ENCODE measurements around the gene UBTD2. TPM values are rescaled to one million over a fixed set of nuclear protein-coding genes. Genes with fewer than 3 reads are reported as not detected.
"Not testable (repeated sequence)": the region's sequence is repeated elsewhere in the genome, so short reads cannot be mapped to it uniquely, and the experiment has no call there.

The UBTD2 gene, protein sequence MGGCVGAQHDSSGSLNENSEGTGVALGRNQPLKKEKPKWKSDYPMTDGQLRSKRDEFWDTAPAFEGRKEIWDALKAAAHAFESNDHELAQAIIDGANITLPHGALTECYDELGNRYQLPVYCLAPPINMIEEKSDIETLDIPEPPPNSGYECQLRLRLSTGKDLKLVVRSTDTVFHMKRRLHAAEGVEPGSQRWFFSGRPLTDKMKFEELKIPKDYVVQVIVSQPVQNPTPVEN
- polyA plus RNA-seq (2013) = 30.4 and 31.5 TPM in 2 replicates

DNA sequence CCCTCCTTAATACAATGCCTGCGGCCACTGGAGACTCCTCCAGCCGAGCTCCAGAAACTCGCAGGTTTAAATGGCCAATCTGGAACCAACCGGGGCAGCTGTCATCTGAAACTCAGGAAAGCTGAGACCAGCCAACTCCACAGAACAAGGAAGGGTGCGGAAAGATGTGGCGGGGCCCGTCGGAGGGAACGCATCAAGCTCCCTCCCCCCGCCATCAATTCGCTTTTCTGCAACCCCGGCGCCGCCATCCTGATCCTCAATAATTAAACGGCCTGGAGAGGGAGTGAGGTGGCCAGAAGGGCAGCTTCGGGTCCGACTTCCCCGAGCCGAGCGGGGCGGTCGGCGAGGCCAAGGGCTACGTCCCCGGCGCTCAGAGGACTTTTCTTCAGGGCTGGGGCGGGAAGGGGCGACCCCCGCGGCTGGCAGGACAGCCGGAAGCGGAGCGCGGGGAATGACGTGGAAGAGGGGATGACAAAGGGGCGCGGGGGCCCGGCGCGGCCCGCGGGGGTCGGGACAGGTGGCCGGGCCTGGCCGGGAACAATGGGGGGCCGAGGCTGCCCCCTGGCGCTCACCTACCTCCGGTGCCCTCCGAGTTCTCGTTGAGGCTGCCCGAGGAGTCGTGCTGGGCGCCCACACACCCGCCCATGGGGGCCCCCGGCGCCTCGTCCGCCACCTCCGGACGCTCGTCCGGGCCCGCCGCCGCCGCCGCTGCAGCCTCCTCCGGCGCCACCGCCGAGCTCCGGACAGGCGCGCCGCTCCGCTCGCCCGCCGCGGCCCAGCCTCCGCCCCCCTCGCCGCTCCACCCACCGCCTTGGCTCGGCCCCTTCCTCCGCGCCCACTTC is at the start of gene UBTD2:
TSS of gene UBTD2 (minus strand) at position 745 of the 842 bp plus-strand sequence. CDS start at position 646, 99 bp downstream.
- Histone ChIP-seq H3K14ac (ENCODE audit: low read length) (peak within 1 kb of the TSS; percentile 95), H3K4me2 (ENCODE audit: low read length) (peak within 1 kb of the TSS; percentile 83), H3K9me3 (ENCODE audit: insufficient read depth, low read depth, low read length) (no peaks in the 10 kb centered on the region), H2BK120ac (ENCODE audit: insufficient read depth, low read length, poor library complexity) (peak within 1 kb of the TSS; percentile 92), H3K18ac (ENCODE audit: low read length) (peak within 1 kb of the TSS; percentile 97), H3K23ac (ENCODE audit: low read length) (no peak within 1 kb of the TSS), H2AFZ (ENCODE audit: insufficient read depth, low read length, poor library complexity) (peak within 1 kb of the TSS; percentile 83), H3K79me1 (ENCODE audit: low read length) (peaks cover 16% of the 10 kb centered on the region), H3K27me3 (ENCODE audit: insufficient read depth, low read length) (no peaks in the 10 kb centered on the region), H3K4ac (ENCODE audit: low read depth, low read length) (peak within 1 kb of the TSS; percentile 90), H3K4me1 (ENCODE audit: control insufficient read depth in 1 of 2, insufficient read depth in 2 of 2, low read length in 2 of 2) (peaks cover 4% of the 10 kb centered on the region in 2 experiments), H2BK12ac (ENCODE audit: low read length) (peak within 1 kb of the TSS; percentile 63), H4K8ac (ENCODE audit: low read depth, low read length) (peak within 1 kb of the TSS; percentile 98), H4K91ac (ENCODE audit: low read depth, low read length) (peak within 1 kb of the TSS; percentile 89), H2AK5ac (ENCODE audit: low read length) (peak within 1 kb of the TSS; percentile 92), H3K36me3 (ENCODE audit: control insufficient read depth in 1 of 2, insufficient read depth in 2 of 2, low read length in 2 of 2) (peaks cover 0 to 2% of the 10 kb centered on the region in 2 experiments), H3K27ac (ENCODE audit: low read depth, low read length) (peak within 1 kb of the TSS; percentile 95), H4K12ac (ENCODE audit: low read depth, low read length) (peak within 1 kb of the TSS; percentile 81), H3K4me3 (ENCODE audit: low read depth, low read length) (peak within 1 kb of the TSS; percentile 97), H3K79me2 (ENCODE audit: control insufficient read depth, insufficient read depth, low read length, poor library complexity) (peaks cover 27% of the 10 kb centered on the region), H2BK5ac (ENCODE audit: low read depth, low read length, poor library complexity) (peak within 1 kb of the TSS; percentile 96), H3K9ac (ENCODE audit: low read length) (peak within 1 kb of the TSS; percentile 97)
- WGBS (ENCODE audit: extremely low coverage, insufficient coverage, insufficient read length) = no CpG with 5 or more reads among the region's 87 CpGs
- peak; percentile 70 to 82 for DNase-seq

DNA sequence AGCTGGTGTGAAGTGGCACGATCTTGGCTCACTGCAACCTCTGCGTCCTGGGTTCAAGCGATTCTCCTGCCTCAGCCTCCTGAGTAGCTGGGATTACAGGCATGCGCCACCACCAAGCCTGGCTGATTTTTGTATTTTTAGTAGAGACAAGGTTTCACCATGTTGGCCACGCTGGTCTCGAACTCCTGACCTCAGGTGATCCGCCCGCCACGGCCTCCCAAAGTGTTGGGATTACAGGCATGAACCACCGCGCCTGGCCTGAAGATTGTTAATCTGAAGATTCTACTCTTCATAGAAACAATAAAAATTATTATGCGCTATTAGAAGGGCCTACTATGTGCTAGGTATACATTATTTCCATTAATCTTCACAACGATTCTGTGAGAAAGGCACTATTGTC is 43.3 kb upstream of the UBTD2 start:
- not testable (repeated sequence) for H3K27ac ChIP-seq (ENCODE audit: low read depth, low read length); H4K91ac ChIP-seq (ENCODE audit: low read depth, low read length); H2AK5ac ChIP-seq (ENCODE audit: low read length); H3K36me3 ChIP-seq (ENCODE audit: control insufficient read depth in 1 of 2, insufficient read depth in 2 of 2, low read length in 2 of 2); H3K27me3 ChIP-seq (ENCODE audit: insufficient read depth, low read length); H3K4me2 ChIP-seq (ENCODE audit: low read length); H2BK12ac ChIP-seq (ENCODE audit: low read length); H3K23ac ChIP-seq (ENCODE audit: low read length); H2AFZ ChIP-seq (ENCODE audit: insufficient read depth, low read length, poor library complexity); H3K4me1 ChIP-seq (ENCODE audit: control insufficient read depth in 1 of 2, insufficient read depth in 2 of 2, low read length in 2 of 2); H4K12ac ChIP-seq (ENCODE audit: low read depth, low read length); H3K79me2 ChIP-seq (ENCODE audit: control insufficient read depth, insufficient read depth, low read length, poor library complexity); H3K9ac ChIP-seq (ENCODE audit: low read length); H3K4me3 ChIP-seq (ENCODE audit: low read depth, low read length); H2BK120ac ChIP-seq (ENCODE audit: insufficient read depth, low read length, poor library complexity); H3K9me3 ChIP-seq (ENCODE audit: insufficient read depth, low read depth, low read length); H3K79me1 ChIP-seq (ENCODE audit: low read length); H3K18ac ChIP-seq (ENCODE audit: low read length); DNase-seq; H4K8ac ChIP-seq (ENCODE audit: low read depth, low read length); H3K4ac ChIP-seq (ENCODE audit: low read depth, low read length); H3K14ac ChIP-seq (ENCODE audit: low read length); H2BK5ac ChIP-seq (ENCODE audit: low read depth, low read length, poor library complexity)
- WGBS (ENCODE audit: extremely low coverage, insufficient coverage, insufficient read length) = no CpG with 5 or more reads among the region's 13 CpGs

DNA sequence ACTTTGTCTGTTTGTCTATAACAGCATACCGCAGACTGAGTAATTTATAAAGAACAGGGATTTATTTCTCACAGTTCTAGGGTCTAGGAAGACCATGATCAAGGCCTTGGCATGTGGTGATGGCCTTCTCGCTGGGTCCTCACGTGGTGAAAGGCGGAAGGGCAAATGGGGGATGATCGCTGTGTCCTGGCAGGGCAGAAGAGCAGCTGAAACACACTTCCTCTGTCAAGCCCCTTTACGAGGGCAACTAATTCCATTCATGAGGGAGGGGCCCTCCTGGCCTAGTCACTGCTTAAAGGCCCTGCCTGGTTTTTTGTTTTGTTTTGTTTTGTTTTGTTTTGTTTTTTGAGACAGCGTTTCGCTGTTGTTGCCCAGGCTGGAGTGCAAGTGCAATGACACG is 41.9 kb upstream of the UBTD2 start:
- no peak for DNase-seq
- Histone ChIP-seq H3K79me1 (ENCODE audit: low read length) (peaks cover 3% of the 10 kb centered on the region), H3K4me2 (ENCODE audit: low read length) (no peak overlapping the region), H4K12ac (ENCODE audit: low read depth, low read length) (no peak overlapping the region), H3K79me2 (ENCODE audit: control insufficient read depth, insufficient read depth, low read length, poor library complexity) (no peaks in the 10 kb centered on the region), H2AFZ (ENCODE audit: insufficient read depth, low read length, poor library complexity) (no peak overlapping the region), H3K27me3 (ENCODE audit: insufficient read depth, low read length) (no peaks in the 10 kb centered on the region), H3K36me3 (ENCODE audit: control insufficient read depth in 1 of 2, insufficient read depth in 2 of 2, low read length in 2 of 2) (no peaks in the 10 kb centered on the region), H3K18ac (ENCODE audit: low read length) (no peak overlapping the region), H2AK5ac (ENCODE audit: low read length) (no peak overlapping the region), H3K4me1 (ENCODE audit: control insufficient read depth in 1 of 2, insufficient read depth in 2 of 2, low read length in 2 of 2) (peaks cover 0 to 2% of the 10 kb centered on the region in 2 experiments), H3K9ac (ENCODE audit: low read length) (no peak overlapping the region), H4K8ac (ENCODE audit: low read depth, low read length) (no peak overlapping the region), H3K4ac (ENCODE audit: low read depth, low read length) (no peak overlapping the region), H3K9me3 (ENCODE audit: insufficient read depth, low read depth, low read length) (no peaks in the 10 kb centered on the region), H2BK12ac (ENCODE audit: low read length) (no peak overlapping the region), H2BK5ac (ENCODE audit: low read depth, low read length, poor library complexity) (no peak overlapping the region), H4K91ac (ENCODE audit: low read depth, low read length) (no peak overlapping the region), H3K4me3 (ENCODE audit: low read depth, low read length) (no peak overlapping the region), H3K23ac (ENCODE audit: low read length) (no peak overlapping the region), H3K27ac (ENCODE audit: low read depth, low read length) (no peak overlapping the region), H2BK120ac (ENCODE audit: insufficient read depth, low read length, poor library complexity) (no peak overlapping the region), H3K14ac (ENCODE audit: low read length) (no peak overlapping the region)
- WGBS (ENCODE audit: extremely low coverage, insufficient coverage, insufficient read length) = no CpG with 5 or more reads among the region's 9 CpGs

DNA sequence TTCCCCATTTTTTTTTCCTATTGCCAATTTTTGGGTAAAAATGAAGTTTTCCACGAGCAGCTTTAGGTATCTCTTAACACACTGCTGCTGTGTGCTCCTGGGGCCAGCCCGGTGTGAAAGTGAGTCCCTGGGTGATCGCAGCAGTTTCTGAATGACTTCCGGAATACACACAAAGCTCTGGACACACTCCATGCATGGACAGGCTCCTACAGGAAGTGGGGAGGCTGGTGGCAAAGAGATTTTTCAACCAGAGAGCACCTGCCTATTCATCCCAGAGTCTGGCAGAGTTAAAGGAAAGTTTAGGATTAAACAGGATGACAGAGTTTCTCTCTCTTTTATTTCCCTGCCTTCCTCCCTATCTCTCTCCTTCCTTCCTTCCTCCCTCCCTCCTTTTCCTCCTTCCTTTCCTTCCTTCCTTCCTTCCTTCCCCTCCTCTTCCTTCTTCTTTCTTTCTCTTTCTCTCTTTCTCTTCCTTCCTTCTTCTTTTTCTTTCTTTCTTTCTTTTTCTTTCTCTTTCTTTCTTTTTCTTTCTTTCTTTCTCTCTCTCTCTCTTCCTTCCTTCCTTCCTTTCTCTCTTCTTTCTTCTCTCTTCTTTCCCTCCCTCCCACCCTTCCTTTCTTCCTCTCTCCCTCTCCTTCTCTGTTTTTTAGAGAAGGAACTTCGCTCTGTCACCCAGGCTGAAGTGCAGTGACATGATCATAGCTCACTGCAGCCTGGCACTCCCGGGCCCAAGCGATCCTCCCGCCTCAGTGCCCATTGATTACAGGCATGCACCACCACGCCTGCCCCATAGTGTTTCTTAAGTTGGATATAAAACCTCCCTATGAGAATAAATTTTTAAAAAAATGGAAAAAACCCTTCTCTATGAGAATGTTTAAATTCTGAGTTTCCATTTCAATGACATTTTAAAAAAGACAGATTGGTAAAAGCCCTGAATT is 38.7 kb upstream of the UBTD2 start:
- Histone ChIP-seq H3K79me2 (ENCODE audit: control insufficient read depth, insufficient read depth, low read length, poor library complexity) (no peaks in the 10 kb centered on the region), H2AK5ac (ENCODE audit: low read length) (no peak overlapping the region), H3K14ac (ENCODE audit: low read length) (no peak overlapping the region), H3K23ac (ENCODE audit: low read length) (no peak overlapping the region), H3K4me2 (ENCODE audit: low read length) (no peak overlapping the region), H3K9ac (ENCODE audit: low read length) (no peak overlapping the region), H3K27ac (ENCODE audit: low read depth, low read length) (peak overlapping the region; percentile 1), H3K36me3 (ENCODE audit: control insufficient read depth in 1 of 2, insufficient read depth in 2 of 2, low read length in 2 of 2) (no peaks in the 10 kb centered on the region), H3K4me3 (ENCODE audit: low read depth, low read length) (no peak overlapping the region), H3K27me3 (ENCODE audit: insufficient read depth, low read length) (no peaks in the 10 kb centered on the region), H3K4ac (ENCODE audit: low read depth, low read length) (no peak overlapping the region), H2AFZ (ENCODE audit: insufficient read depth, low read length, poor library complexity) (no peak overlapping the region), H2BK5ac (ENCODE audit: low read depth, low read length, poor library complexity) (no peak overlapping the region), H2BK120ac (ENCODE audit: insufficient read depth, low read length, poor library complexity) (peak overlapping the region; percentile 73), H3K79me1 (ENCODE audit: low read length) (peaks cover 5% of the 10 kb centered on the region), H3K4me1 (ENCODE audit: control insufficient read depth in 1 of 2, insufficient read depth in 2 of 2, low read length in 2 of 2) (peaks cover 0 to 5% of the 10 kb centered on the region in 2 experiments), H3K18ac (ENCODE audit: low read length) (no peak overlapping the region), H3K9me3 (ENCODE audit: insufficient read depth, low read depth, low read length) (no peaks in the 10 kb centered on the region), H2BK12ac (ENCODE audit: low read length) (peak overlapping the region; percentile 66), H4K12ac (ENCODE audit: low read depth, low read length) (no peak overlapping the region), H4K91ac (ENCODE audit: low read depth, low read length) (no peak overlapping the region), H4K8ac (ENCODE audit: low read depth, low read length) (no peak overlapping the region)
- WGBS (ENCODE audit: extremely low coverage, insufficient coverage, insufficient read length) = no CpG with 5 or more reads among the region's 9 CpGs
- DNase-seq = no peak
